Liver (tissue), 9 donors: Measurements from ENCODE around the gene ZNF280B. TPM values are rescaled to one million over a fixed set of nuclear protein-coding genes. Genes with fewer than 3 reads are reported as not detected.

Experiments used
- DNase-seq: peaks from one replicate; pipeline ENCODE4 v3.0.0-alpha.2; 2017; ENCODE audit warnings: low spot score
- H3K27ac ChIP-seq, 2 donors: one replicate each; pipeline ENCODE4 v1.7.0; 2013; ENCODE audit warnings: inconsistent platforms in 2 of 2, low read length in 2 of 2, control low read depth in 1 of 2, low read depth in 1 of 2, mild to moderate bottlenecking in 1 of 2
- H3K27me3 ChIP-seq, 4 donors: one replicate each; pipeline versions ENCODE4 v1.6.1 to v1.7.0; 2013; ENCODE audit warnings: low read length in 3 of 4, inconsistent platforms in 1 of 4, mild to moderate bottlenecking in 1 of 4, moderate library complexity in 1 of 4; ENCODE audit not compliant: control insufficient read depth in 4 of 4, insufficient read depth in 4 of 4
- H3K36me3 ChIP-seq, 4 donors: one replicate each; pipeline versions ENCODE4 v1.6.1 to v1.7.0; 2013; ENCODE audit warnings: low read length in 3 of 4, mild to moderate bottlenecking in 3 of 4, low read depth in 1 of 4, moderate library complexity in 1 of 4; ENCODE audit not compliant: control insufficient read depth in 4 of 4, insufficient read depth in 3 of 4
- H3K4me1 ChIP-seq, 4 donors: one replicate each; pipeline versions ENCODE4 v1.6.1 to v1.7.0; 2013; ENCODE audit warnings: low read length in 3 of 4, mild to moderate bottlenecking in 3 of 4, moderate library complexity in 1 of 4; ENCODE audit not compliant: control insufficient read depth in 4 of 4, insufficient read depth in 4 of 4
- H3K4me3 ChIP-seq, 3 donors: one replicate each; pipeline versions ENCODE4 v1.6.1 to v1.7.0; 2013; ENCODE audit warnings: low read length in 3 of 3, control low read depth in 1 of 3, low read depth in 1 of 3, mild to moderate bottlenecking in 1 of 3
- H3K9ac ChIP-seq, 2 donors: one replicate each; pipeline ENCODE4 v1.7.0; 2013; ENCODE audit warnings: low read length in 2 of 2, mild to moderate bottlenecking in 2 of 2, moderate library complexity in 2 of 2, control low read depth in 1 of 2, low read depth in 1 of 2
- H3K9me3 ChIP-seq, 4 donors: one replicate each; pipeline versions ENCODE4 v1.6.1 to v1.7.0; 2013; ENCODE audit warnings: low read length in 3 of 4; ENCODE audit not compliant: control insufficient read depth in 4 of 4
- ATF3 ChIP-seq: IDR thresholded peaks from 2 replicates; pipeline ENCODE4 v1.6.1; 2016; ENCODE audit warnings: antibody characterized with exemption
- EGR1 ChIP-seq, 2 donors: IDR thresholded peaks; 2 replicates each; pipeline ENCODE4 v1.6.1; 2016 to 2018; ENCODE audit warnings: antibody characterized with exemption in 2 of 2, low read depth in 2 of 2
- FOXA1 ChIP-seq: IDR thresholded peaks from 2 replicates; pipeline ENCODE4 v1.6.1; 2016; ENCODE audit warnings: antibody characterized with exemption
- FOXA2 ChIP-seq: IDR thresholded peaks from 2 replicates; pipeline ENCODE4 v1.6.1; 2016; ENCODE audit warnings: antibody characterized with exemption
- GABPA ChIP-seq, 2 donors: IDR thresholded peaks in 1 of 2; conservative IDR thresholded peaks in 1 of 2; 2 replicates each; pipeline ENCODE4 v1.6.1; 2016; ENCODE audit warnings: antibody characterized with exemption in 2 of 2, mild to moderate bottlenecking in 1 of 2, moderate library complexity in 1 of 2
- HNF4A ChIP-seq, 2 donors: conservative IDR thresholded peaks; 2 replicates each; pipeline ENCODE4 v1.6.1; 2016; ENCODE audit warnings: antibody characterized with exemption in 2 of 2, mild to moderate bottlenecking in 2 of 2
- HNF4G ChIP-seq: IDR thresholded peaks from 2 replicates; pipeline ENCODE4 v1.6.1; 2016; ENCODE audit warnings: antibody characterized with exemption
- JUND ChIP-seq, 2 donors: IDR thresholded peaks; 2 replicates each; pipeline ENCODE4 v1.6.1; 2016; ENCODE audit warnings: antibody characterized with exemption in 2 of 2
- MAX ChIP-seq: IDR thresholded peaks from 2 replicates; pipeline ENCODE4 v1.6.1; 2016; ENCODE audit warnings: antibody characterized with exemption
- NR2F2 ChIP-seq: IDR thresholded peaks from 2 replicates; pipeline ENCODE4 v1.6.1; 2016; ENCODE audit warnings: antibody characterized with exemption
- RAD21 ChIP-seq, 2 donors: IDR thresholded peaks; 2 replicates each; pipeline ENCODE4 v1.6.1; 2016; ENCODE audit warnings: antibody characterized with exemption in 2 of 2, mild to moderate bottlenecking in 2 of 2
- RXRA ChIP-seq, 2 donors: IDR thresholded peaks; 2 replicates each; pipeline ENCODE4 v1.6.1; 2017 to 2018; ENCODE audit warnings: antibody characterized with exemption in 2 of 2, mild to moderate bottlenecking in 1 of 2
- SP1 ChIP-seq: IDR thresholded peaks from 2 replicates; pipeline ENCODE4 v1.6.1; 2018; ENCODE audit warnings: antibody characterized with exemption, mild to moderate bottlenecking
- TAF1 ChIP-seq: conservative IDR thresholded peaks from 2 replicates; pipeline ENCODE4 v1.6.1; 2016; ENCODE audit warnings: antibody characterized with exemption, mild to moderate bottlenecking
- YY1 ChIP-seq: IDR thresholded peaks from 2 replicates; pipeline ENCODE4 v1.6.1; 2016; ENCODE audit warnings: antibody characterized with exemption, mild to moderate bottlenecking
- ZBTB33 ChIP-seq: IDR thresholded peaks from 2 replicates; pipeline ENCODE4 v1.6.1; 2016; ENCODE audit warnings: antibody characterized with exemption
- WGBS: extraction: QIAGEN DNeasy Blood & Tissue Kit; methylation state at CpG from one replicate; pipeline ENCODE4 v1.1.7; 2013; 5-methylcytosine and 5-hydroxymethylcytosine counted together
- polyA plus RNA-seq, 2 donors: library from polyadenylated mRNA; stranded (reverse) in 1 of 2; unstranded in 1 of 2; fragments of 200-250 nt in 1 of 2; fragments of >200 nt in 1 of 2; fragmentation: Nextera tagmentation in 1 of 2; extraction: Ambion mirVana in 1 of 2; gene quantifications; one replicate each; pipeline versions ENCODE4 v1.2.1 to v1.2.3, GENCODE V29; 2013 to 2015
- total RNA-seq, 2 donors: library from RNA; depleted of rRNA; stranded (reverse); fragments of >200 nt; gene quantifications; one replicate each; pipeline ENCODE4 v1.2.3, GENCODE V29; 2014
- donor health status: healthy.
- donor health status: healthy.
- donor health status: healthy.
- donor health status: healthy.
- donor health status: healthy.

The ZNF280B gene
- total and polyA plus RNA-seq, 4 donors, result 0.03 to 0.84 (median 0.06) TPM

GRCh38 chr22:22550789-22551434, 42.4 kb upstream of the ZNF280B start:
- WGBS, result 88% methylated on average over 8 of the region's 8 CpGs

GRCh38 chr22:22548910-22549309, 40.4 kb upstream of the ZNF280B start:
- no peaks in the 10 kb centered on the region for H3K9me3 ChIP-seq
- H3K36me3 ChIP-seq, result no peaks in the 10 kb centered on the region
- no peak overlapping the region for H3K9ac ChIP-seq
- H3K27ac ChIP-seq, result no peak overlapping the region
- peaks cover 0 to 2% (median 0%) of the 10 kb centered on the region in 4 donors for H3K27me3 ChIP-seq
- no peak for TF ChIP-seq JUND (IDR thresholded peaks at IDR 0.05)
- no peak for TF ChIP-seq RAD21 (IDR thresholded peaks at IDR 0.05)
- TF ChIP-seq ZBTB33, result no peak
- TF ChIP-seq EGR1 (IDR thresholded peaks at IDR 0.05; ENCODE audit: low read depth in 2 of 2), result no peak
- TF ChIP-seq MAX, result no peak
- no peak for TF ChIP-seq FOXA1
- no peak for TF ChIP-seq TAF1
- no peaks in the 10 kb centered on the region for H3K4me1 ChIP-seq
- WGBS, result 53% methylated on average over 1 of the region's 1 CpG
- DNase-seq, result no peak
- H3K4me3 ChIP-seq, result no peak overlapping the region

More at GRCh38 chr22:22550789-22551434, 42.4 kb upstream of the ZNF280B start:
- Histone ChIP-seq H3K27me3 (no peaks in the 10 kb centered on the region), H3K4me1 (no peaks in the 10 kb centered on the region), H3K9ac (no peak overlapping the region), H3K27ac (no peak overlapping the region), H3K4me3 (no peak overlapping the region), H3K9me3 (no peaks in the 10 kb centered on the region), H3K36me3 (no peaks in the 10 kb centered on the region)
- no peak for TF ChIP-seq FOXA1
- TF ChIP-seq YY1, result no peak
- TF ChIP-seq SP1, result no peak
- TF ChIP-seq ZBTB33, result no peak
- no peak for TF ChIP-seq TAF1
- no peak for TF ChIP-seq ATF3
- TF ChIP-seq JUND (IDR thresholded peaks at IDR 0.05), result no peak
- no peak for TF ChIP-seq NR2F2
- TF ChIP-seq RXRA (IDR thresholded peaks at IDR 0.05), result no peak
- TF ChIP-seq MAX, result no peak
- TF ChIP-seq FOXA2, result no peak
- no peak for DNase-seq

GRCh38 chr22:22548317-22548716, 39.8 kb upstream of the ZNF280B start:
- no peak for DNase-seq
- no peaks in the 10 kb centered on the region for H3K9me3 ChIP-seq

More at GRCh38 chr22:22548317-22548716, 39.8 kb upstream of the ZNF280B start:
- Histone ChIP-seq H3K4me3 (no peak overlapping the region), H3K36me3 (no peaks in the 10 kb centered on the region), H3K9ac (no peak overlapping the region), H3K27ac (no peak overlapping the region), H3K27me3 (peaks cover 0 to 2% (median 0%) of the 10 kb centered on the region in 4 donors), H3K4me1 (no peaks in the 10 kb centered on the region)
- TF ChIP-seq RXRA (IDR thresholded peaks at IDR 0.05) (no peak), EGR1 (IDR thresholded peaks at IDR 0.05; ENCODE audit: low read depth in 2 of 2) (no peak), FOXA1 (no peak), NR2F2 (no peak), HNF4G (no peak), JUND (IDR thresholded peaks at IDR 0.05) (no peak), SP1 (no peak), YY1 (no peak), GABPA (IDR thresholded peaks at IDR 0.05 in 1 of 2, conservative IDR thresholded peaks at IDR 0.05 in 1 of 2) (no peak), TAF1 (no peak), ZBTB33 (no peak), MAX (no peak), HNF4A (conservative IDR thresholded peaks at IDR 0.05) (no peak), RAD21 (IDR thresholded peaks at IDR 0.05) (no peak), FOXA2 (no peak)
- WGBS, result 72% methylated on average over 9 of the region's 9 CpGs
